Measurements from ENCODE around the gene IGF2R.

DNA sequence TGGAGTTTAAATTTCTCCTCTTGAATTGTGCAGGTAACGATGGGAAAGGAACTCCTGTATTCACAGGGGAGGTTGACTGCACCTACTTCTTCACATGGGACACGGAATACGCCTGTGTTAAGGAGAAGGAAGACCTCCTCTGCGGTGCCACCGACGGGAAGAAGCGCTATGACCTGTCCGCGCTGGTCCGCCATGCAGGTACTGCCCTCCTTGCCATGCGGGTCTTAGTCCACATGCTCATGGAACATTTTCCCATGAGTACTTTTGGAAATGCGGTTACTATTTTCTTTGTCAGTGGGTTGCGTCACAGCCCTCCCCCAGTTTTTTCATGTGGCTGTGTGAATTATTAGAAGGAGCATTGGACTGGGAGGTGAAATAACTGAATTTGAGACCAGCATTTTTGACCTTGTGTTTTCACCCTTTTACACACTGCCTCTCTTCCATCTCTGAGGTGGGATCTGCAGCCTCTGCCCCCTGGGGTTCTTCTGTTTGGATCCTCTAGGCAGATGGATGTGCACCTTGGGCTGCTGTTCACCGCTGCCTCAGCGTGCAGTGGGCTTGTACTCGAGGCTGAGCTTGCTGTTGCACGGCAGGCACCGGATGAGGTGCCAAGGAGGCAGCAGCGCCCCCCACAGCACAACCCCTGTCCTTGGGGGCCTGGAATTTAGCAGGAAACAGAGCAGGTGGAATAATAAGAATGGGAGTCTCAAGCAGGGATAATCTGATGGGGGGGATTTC is 71.8 kb downstream of the IGF2R start:
- TF ChIP-seq, protein P1, sequence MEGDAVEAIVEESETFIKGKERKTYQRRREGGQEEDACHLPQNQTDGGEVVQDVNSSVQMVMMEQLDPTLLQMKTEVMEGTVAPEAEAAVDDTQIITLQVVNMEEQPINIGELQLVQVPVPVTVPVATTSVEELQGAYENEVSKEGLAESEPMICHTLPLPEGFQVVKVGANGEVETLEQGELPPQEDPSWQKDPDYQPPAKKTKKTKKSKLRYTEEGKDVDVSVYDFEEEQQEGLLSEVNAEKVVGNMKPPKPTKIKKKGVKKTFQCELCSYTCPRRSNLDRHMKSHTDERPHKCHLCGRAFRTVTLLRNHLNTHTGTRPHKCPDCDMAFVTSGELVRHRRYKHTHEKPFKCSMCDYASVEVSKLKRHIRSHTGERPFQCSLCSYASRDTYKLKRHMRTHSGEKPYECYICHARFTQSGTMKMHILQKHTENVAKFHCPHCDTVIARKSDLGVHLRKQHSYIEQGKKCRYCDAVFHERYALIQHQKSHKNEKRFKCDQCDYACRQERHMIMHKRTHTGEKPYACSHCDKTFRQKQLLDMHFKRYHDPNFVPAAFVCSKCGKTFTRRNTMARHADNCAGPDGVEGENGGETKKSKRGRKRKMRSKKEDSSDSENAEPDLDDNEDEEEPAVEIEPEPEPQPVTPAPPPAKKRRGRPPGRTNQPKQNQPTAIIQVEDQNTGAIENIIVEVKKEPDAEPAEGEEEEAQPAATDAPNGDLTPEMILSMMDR (conservative IDR thresholded peaks at IDR 0.05; ENCODE audit: low read length): 0 out of 2 replicates have a peak, but pooled peaks have one; percentile 12
- TF ChIP-seq EZH2phosphoT487 (IDR thresholded peaks at IDR 0.05; ENCODE audit: borderline replicate concordance, low read depth, low read length): no peak
